HG02759 (cell line): Measurements from ENCODE around the gene SMIM22.
A peak's percentile ranks its signal among the peaks of the same experiment; 100 is the strongest.

Source experiments
- ATAC-seq: cut with Tn5 transposase; IDR thresholded peaks from one replicate; pipeline ENCODE4 v1.9.1; 2021; ENCODE audit warnings: mild to moderate bottlenecking, moderate library complexity; ENCODE audit not compliant: unreplicated experiment

Gene SMIM22

DNA sequence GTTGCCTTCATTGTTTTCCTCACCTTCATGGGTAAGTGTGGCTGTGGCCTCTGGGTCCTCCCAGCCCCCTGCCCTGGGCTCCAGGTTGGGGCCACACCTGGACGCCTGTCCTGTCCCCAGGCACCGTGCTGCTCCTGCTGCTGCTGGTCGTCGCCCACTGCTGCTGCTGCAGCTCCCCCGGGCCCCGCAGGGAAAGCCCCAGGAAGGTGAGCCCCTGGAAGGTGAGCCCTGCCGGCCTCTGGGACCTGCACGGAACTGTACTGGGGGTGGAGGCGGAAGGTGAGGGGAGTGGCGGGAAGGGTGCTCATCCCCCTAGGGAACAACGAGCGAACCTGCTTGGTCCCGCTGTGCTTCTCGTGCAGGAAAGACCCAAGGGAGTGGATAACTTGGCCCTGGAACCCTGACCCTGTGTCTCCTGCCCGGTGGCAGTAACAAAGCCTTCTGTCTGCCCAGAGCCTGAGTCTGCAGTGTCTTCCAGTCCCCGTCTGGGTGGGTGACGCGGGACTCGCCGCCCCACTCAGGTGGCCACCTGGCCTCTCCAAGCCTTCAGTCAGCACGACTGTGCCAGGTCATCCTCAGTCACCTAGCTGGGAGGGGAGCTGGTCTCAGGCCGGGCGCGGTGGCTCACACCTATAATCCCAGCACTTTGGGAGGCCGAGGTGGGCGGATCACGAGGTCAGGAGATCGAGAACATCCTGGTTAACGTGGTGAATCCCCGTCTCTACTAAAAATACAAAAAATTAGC is 831 bp downstream of the SMIM22 start:
- ATAC-seq, result no peak

DNA sequence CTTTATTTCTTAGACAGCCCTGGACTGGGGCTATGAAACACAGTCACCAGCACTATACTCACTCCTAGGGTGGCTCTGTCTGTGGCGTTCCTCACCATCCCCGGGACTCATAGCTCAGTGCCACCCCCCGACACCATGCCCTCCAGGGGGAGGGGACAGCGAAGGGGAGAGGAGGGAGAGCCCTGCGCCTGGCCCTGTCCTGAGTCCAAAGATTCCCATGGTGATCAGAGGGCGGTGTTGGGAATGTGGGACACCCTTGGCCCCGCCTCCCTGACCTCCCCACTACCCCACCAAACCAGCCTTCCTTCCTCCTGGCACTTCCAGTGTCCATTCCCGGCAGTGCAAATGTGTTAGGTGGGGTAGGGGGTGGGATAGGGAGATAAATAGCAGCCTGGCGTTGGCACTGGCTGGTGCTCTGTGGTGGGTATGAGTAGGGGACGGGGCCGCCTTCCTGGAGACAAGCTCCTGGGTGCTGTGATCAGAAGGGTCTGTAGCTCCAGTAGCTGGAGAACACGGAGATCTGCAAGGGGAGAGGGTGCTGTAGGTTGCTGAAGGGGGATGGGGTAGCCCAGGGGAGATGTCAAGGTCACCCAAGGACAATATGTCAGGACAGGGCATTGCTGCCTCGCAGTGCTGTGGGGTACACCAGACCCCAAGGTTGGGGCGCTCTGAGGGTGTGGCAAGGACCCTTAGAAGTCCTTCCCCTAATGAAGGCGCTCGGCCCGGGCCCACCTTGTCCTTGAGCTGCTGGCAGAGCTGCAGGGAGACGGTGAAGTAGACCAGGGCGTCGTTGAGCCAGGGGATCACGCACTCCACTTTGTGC is 2.0 kb downstream of the SMIM22 start:
- ATAC-seq, result no peak

DNA sequence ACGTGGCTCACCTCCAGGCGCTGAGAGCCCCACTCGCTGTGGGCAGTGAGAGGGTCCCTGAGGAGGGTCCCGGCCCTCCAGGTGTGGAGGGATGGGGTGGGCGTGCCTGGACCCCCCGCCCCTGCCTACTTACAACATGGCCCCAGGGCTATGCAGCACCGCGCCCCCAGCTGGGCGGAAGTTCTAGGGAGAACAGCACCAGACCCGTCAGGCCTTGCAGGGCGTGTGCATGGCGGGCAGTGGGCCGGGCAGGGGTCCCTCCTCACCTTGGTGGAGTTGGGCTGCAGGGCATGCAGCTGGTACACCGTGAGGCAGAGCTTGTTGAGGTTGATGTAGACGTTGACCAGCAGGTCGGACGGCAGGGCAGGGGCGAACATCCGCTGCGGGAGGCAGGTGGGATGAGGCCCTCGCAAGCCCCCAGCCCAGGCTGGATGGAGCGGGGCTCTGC is 2.7 kb downstream of the SMIM22 start:
- no peak for ATAC-seq

DNA sequence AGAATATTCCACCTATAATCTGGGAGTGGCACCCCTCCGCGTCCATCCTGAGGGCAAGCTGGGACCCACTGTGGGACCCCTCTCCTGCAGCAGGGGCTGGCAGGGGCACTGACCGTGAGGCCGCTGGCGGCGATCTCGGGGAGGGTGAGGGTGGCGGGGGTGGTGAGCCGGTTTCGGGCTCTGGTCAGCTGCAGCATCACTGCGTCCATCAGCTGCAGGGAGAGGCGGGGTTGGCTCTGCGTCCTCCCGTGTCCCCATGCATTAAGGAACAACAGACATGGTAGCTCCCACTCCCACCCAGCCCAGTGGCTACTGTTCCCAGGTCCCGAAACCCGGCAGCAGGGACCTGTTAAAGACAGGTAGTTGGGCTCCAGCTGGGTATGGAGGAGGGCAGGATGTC is 3.3 kb downstream of the SMIM22 start:
- no peak for ATAC-seq

DNA sequence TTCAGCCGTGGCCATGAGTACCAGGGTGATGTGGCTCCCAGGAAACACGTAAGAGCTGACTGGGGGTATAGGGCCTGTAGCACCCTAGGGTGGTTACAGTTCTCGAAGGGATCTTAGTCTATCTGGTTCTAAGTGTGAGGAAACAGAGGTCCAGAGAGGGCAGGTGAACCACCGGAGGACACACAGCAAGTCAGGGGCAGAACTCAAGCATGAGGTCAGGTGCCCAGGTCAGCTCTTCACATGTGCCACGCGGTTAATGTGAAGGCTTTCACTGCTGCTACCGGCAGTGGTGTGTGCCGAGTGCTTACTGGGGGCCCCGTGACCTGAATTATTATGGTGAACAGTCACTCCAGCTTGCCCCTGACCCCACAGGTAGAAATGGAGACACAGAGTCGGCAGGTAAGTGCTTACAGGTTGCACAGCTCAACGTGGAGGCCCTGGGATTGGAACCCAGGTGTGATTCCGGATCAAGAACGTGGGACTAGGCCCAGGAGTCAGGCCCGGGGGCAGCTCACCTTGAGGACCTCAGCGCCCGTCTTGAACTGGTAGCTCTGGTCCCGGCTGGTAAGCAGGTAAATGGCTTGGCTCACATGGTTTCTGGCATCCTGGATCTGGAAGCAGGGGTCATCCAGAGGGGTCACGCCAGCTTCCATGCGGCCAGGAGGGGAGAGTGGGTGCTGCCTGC is 4.1 kb downstream of the SMIM22 start:
- no peak for ATAC-seq

DNA sequence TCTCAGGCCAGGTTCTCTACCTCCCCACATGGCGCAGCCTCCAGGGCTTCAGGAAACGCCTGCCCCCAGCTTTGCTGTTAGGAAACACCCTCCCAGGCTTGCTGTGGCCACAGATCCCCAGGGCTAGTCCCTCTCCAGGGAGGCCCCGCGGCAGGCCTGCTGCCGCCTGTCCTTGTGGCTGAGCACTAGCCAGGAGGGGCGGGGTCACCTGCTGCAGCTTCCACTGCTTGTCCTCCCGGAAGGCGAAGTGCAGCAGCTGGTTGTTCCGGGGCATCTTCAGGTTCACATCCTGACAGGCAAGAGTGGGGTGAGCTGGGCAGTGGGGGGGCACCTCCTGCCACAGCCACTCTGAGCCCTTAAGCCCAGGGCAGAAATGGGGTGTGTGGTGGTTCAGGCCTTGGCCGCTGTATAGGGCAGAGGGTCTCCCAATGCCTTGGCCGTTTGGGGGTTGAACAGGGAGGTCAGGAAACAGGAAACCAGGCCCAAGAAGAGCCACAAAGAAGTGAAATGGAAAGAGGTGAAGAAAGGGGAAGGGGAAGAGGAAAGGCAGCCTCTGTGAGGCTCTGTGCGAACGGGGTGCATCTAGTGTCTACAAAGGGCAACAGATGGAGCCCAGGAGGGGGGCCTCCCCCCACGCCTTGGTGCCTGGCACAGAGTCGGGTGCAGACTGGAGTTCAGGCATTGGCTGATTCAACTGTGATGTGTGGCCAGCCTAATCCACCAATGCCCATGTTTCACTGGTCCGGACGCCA is 5.3 kb downstream of the SMIM22 start:
- no peak for ATAC-seq

DNA sequence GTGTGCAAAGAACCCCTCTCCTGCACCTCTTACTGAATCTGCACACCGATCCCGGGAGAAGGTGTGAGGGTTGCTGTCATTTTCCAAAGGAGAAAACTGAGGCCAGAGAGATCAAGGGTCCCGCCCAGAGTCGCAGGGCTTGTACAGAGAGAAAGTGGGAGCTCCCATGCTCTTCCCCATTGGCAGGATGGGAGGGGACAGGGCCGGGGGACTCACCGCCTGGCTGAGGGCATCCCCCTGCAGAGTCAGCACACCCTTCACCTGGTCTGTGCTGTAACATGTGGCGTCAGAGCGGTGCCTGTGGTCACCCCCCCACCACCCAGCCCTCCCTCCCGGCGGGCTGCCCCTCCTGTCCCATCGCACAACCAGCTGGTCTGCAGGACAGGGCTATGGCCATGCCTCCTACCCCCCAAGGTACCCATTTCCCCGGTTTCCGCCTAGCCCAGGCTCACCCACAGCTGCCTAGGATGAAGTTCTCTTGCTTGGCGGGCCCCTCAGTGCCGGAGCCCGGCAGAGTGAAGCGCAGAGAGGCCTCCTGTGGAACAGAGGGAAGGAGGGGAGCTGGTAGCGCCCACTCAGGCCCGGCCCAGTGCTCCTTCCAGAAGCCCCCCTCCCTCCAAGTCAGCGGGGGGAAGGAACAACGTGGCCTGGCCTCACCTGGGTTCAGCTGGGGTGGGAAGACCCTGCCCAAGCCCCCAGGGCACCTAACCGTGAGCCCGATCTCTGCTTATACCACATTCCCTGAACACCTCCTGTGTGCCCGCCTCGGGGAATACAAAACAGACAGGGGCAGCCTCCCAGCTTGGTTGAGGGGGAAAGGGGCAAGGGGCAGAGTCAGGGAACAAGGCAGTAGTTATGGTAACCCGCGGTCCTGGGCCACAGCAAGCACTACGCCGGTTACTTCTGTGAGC is 6.1 kb downstream of the SMIM22 start:
- no peak for ATAC-seq

DNA sequence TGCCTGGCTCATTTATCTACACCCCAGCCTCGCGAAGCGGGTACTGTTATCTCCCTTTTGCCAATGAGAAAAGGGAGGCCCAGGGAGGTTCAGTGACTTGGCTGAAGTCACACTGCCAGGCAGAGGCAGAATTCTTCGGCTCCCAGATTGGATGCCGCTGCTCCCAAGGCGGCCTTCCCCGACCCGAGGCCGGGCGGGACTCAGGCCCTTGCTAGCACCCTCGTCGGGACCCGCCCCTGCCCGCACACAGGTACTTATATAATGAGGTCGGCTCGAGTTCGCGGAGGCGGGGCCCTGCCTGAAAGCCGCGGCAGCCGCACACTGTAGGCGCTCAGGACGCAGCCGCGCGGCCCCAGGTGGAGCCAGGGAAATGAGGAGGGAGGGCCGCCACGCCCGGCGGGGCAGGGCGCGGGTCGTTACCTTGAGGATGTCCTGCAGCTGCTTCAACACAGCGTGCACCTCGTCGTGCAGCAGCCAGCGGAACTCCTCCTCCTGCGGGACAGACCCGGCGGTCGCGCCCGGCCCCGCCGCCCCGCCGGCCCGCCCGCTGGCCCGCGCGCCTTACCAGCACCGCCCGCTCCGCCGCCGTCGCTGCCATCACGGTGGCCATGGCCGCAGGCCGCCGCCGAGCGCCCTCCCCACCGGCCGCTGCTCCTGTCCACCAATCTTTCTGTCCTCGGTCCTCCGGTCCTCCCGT is 6.9 kb downstream of the SMIM22 start, which contains the start of gene ROGDI:
Gene ROGDI, minus strand, starts transcription at position 672 of the 697 bp plus-strand sequence. Its CDS starts 62 bp downstream, at position 610.
- peak; percentile 63 for ATAC-seq

DNA sequence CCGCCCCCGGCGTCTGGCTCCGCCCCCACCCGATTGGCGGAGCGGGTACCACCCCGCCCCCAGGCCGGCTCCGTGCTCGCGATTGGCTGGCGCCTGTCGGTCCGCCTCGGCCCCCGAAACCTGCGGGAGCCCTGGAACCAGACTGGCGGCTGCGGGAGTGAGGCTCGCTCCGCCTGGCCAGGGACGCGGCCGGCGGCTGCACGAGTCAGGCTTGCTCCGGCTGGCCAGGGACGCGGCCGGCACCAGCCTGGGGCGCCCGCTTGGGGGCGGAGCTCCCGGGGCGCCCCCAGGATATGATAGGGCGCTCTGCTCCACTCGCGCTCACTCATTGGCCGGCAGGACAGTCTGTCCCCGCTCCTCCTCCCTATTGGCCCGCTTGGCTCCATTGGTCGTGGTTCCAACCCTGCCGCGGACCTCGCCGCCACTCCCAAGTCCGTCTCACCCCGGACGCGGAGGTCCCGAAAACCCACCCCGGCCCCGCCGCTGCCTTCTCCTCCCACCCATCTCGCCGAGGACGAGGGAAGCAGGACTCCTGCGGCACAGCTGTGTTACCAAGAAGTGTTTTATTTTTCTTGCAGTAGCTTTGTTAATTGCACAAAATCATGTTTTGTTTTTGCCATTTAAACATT is 7.6 kb downstream of the SMIM22 start:
- ATAC-seq, result peak; percentile 94

DNA sequence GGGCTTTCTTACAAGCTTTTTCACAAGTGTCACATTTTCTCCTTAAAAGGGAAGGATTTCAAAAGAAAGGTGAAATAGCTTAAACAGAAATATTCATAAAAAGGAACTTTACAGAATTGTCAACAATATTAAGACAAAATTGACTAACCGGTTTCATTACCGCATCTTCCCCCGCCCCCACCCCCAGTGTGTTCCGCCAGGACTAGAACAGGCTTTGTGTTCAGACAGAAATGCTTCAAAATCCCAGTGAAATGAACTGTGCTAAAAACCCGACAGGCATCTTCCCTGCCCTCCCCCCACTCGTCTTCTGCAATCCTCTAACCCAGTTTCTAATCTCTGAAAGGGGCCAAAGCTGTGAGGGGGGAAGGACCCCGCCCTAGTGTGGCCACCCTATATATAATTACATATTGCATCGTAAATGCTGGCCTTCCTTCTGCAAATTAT is 8.3 kb downstream of the SMIM22 start:
- ATAC-seq, result no peak

DNA sequence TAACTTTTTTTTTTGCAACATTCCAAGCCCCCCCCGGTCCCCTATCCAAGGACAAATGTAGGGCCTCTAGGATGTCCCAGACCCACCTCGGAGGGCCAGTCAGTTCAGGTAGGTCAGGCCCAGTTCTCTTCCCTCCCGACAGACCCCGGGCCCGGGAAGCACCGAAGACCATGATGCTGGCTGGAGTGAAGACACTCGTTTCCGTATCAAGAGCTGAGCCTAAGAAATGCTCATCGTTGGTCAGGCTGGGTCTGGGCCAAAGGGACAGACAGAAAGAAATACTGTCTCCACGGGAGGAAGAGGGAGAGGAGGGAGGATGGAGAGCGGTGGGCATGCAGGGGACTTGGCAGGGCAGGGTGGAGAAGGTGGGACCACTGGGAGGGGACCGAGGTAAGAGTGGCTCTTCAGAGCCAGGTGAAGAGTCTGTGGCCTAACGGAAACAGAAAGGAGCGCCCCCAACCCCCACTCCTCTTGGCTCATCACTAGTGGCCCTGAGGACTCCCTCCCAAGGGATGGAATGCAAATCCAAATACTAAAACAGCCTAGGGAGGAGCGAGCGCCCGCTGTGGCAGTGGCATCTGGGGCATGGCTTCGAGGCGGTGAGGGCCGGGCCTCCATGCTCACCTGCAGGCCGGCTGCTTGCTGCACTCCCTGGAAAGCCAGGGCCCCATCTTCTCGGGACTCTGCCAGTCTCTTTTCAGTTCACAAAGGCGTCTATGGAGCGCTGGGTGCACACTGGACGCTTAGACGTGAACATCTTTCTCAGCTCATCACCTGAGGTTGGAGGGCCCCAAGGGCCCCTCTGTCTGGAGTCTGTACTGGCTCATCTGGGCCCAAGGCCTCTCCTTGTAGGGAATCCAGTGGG is 9.0 kb downstream of the SMIM22 start:
- no peak for ATAC-seq

DNA sequence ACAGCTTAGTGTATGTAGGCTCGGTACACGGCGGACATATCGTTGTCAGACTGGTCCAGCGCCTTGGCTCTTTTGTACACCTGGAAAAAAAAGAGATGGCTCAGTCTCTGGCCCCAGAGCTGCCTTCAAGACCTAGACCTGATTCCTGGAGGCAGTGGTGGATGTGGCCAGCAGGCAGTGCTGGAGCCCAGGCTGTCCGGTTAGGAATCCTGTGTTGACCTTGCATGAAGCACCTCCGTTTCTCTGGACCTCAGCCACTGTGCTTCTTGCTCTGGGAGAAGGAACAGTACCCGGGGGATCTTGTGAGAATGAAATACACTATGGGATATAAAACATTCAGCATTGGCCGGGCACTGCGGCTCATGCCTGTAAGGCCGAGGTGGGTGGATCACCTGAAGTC is 10.1 kb downstream of the SMIM22 start:
- ATAC-seq, result no peak

DNA sequence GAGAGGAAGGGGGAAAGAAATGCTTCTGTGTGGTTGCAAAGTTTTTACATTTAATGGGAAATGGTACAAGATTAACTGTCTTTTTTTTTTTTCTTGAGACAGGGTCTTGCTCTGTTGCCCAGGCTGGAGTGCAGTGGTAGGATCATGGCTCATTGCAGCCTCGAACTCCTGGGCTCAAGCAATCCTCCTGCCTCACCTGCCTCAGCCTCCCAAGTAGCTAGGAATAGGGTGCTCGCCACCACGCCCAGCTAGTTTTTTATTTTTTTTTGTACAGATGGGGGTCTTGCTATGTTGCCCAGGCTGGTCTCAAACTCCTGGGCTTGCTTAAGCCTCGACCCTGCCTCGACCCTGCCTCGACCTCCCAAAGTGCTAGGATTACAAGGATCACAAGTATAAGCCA is 11.1 kb downstream of the SMIM22 start:
- no peak for ATAC-seq

DNA sequence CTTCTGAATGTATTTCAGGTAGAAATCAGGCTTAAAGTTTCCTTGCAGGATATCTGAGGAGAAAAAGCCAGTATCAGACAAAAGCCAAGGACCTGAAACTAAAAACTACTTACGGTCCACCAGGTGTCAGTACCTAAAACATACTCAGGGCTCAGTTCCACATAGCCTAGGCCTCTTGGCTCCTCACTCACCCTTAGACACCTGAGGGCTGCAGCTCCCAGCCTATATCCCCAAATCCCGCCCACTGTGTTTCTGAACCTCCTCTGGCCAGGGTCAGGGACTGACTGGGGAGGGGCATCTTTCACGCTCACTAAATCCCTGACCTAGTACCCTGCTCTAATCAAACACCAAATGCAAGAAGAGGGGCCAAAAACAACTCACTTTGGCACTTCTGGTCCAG is 16.1 kb downstream of the SMIM22 start:
- no peak for ATAC-seq

DNA sequence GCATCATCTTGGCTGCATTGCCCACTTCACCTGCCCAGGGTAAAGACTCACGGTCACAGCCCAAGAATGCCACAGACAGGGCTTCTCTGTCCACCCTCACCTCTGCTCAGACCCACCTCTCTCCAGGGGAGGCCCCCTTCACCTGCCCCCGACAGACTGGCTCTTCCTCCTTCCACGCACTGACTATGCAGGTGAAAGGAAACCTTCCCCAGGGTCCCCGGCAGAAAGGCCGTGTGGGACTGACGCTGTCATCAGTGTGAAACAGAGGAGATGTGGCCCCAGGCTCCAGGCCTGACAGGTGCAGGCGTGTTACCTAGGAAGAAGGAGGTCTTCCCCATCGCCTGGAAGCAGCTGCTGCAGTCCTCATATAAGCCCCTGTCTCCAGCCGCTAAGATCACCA is 16.6 kb downstream of the SMIM22 start:
- no peak for ATAC-seq

DNA sequence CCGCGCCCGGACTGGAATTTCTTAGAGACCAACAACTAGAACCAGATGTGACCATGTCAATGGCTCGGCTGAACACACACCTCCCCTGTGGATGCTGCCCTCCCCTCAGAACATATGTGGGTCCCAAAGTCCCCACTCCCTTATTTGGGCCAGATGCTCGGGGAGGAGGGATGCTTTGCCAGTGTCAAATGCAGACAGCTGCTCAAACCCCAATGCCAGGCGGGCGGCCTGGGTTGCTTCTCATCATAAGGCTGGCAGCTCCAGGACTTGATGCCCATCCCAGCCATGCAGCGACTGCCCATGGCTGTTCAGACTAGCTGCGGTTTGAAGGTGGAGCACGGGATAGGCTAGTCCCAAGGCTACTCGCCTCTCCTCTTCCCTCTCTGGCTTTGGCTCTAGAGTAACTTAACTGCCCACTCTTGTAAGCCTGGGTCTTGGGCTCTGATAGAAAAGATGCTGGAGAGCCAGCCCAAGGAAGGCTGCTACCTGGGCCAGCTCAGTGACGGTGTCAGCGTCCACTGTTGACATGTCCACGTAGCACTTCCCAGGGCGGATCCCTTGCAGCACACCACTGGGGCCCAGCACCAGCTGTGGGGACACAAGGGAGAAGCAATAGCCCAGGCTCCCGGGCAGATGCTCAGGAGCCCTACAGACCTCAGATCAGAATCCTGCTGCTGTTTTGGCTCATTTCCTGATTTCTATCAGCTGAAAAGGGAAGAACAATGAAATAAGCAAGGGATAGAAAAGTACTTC is 18.3 kb downstream of the SMIM22 start:
- no peak for ATAC-seq

DNA sequence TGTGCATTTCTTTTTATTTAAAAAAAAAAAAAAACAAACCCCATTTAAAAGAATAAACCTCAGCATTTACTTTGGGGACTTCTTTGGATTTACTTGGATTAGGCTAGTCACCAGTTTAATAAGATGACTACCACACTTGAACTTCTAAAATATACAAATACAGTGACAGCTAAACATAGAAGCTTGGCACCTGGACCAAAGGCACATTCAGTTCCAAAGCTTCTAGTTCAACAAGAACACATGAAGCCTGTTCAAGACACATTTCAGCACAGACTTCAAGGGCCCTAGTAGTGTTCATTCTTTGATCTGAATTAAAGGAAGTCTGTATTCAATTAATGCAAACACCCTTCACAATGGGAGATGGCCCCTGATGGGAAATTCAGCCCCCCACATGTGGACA is 18.9 kb downstream of the SMIM22 start:
- no peak for ATAC-seq
